GM10847 (cell line): ENCODE data around the gene CSNK1G2.

Experiments
- POLR2A ChIP-seq: IDR thresholded peaks from 2 replicates; pipeline ENCODE4 v1.6.1; 2011; ENCODE audit not compliant: insufficient read length; ENCODE audit errors: extremely low read depth

The CSNK1G2 gene

DNA sequence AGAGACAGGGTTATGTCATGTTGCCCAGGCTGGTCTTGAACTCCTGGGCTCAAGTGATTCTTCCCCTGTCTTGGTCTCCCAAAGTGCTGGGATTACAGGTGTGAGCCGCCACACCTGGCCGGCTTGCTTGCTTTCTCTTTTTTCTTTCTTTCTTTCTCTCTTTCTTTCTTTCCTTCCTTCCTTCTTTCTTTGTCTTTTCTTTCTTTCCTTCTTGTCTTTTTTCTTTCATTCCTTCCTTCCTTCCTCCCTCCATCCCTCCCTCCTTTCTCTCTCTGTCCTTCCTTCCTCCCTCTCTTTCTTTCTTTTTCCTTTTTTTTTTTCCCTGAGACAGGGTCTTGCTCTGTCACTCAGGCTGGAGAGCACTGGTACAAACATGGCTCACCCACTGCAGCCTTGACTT lies 81.3 kb downstream of the CSNK1G2 start:
- no peak for TF ChIP-seq POLR2A

DNA sequence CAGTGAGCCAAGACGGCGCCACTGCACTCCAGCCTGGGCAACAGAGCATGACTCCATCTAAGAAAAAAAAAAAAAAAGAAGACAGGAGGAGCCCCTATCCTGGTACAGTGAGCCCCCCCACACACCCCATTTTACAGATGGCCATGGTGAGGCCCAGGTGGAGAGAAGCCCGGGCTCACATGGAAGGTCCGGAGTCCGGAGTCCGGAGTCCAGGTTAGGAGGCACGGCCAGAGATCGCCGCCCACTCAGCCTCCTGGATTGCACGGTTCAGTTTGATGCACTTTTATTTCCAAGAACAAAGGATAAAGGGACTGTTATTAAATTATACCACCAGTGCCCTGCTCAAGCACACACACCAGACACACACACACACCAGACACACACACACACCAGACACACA lies 85.8 kb downstream of the CSNK1G2 start:
- TF ChIP-seq POLR2A = no peak

DNA sequence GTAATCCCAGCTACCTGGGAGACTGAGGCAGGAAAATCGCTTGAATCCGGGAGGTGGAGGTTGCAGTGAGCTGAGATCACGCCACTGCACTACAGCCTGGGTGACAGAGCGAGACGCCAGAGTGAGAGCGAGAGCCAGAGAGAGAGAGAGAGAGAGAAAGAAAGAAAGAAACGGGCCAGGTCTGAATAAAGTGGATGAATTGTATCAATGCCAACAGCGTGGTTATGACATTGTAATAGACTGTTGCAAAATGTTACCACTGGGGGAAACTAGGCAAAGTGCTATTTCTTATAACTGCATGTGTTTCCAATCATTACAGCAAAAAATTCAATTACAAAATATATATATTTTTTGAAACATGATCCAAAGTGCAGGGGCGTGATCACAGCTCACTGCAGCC lies 86.4 kb downstream of the CSNK1G2 start:
- TF ChIP-seq POLR2A = no peak
